Peyer's patch (tissue), 4 donors: ENCODE results near the gene APOL4. TPM values are rescaled to one million over a fixed set of nuclear protein-coding genes. Genes with fewer than 3 reads are reported as not detected.
"Not testable (repeated sequence)": the region's sequence is repeated elsewhere in the genome, so short reads cannot be mapped to it uniquely, and the experiment has no call there.

Experiments
- DNase-seq, 3 donors: peaks; one replicate each; pipeline ENCODE4 v3.0.0-alpha.2; 2017 to 2019
- H3K27ac ChIP-seq, 4 donors: fragments of 200-600 bp; sonication (generic); one replicate each; pipeline ENCODE4 v1.5.1; 2016 to 2019
- H3K27me3 ChIP-seq, 2 donors: fragments of 200-600 bp; sonication (generic); one replicate each; pipeline ENCODE4 v1.5.1; 2019
- H3K36me3 ChIP-seq, 3 donors: fragments of 200-600 bp; sonication (generic); one replicate each; pipeline ENCODE4 v1.5.1; 2016 to 2019
- H3K4me1 ChIP-seq, 4 donors: fragments of 200-600 bp; sonication (generic); one replicate each; pipeline ENCODE4 v1.5.1; 2016 to 2019
- H3K4me3 ChIP-seq, 4 donors: fragments of 200-600 bp; sonication (generic); 1 replicate in 3 of 4; 2 replicates in 1 of 4; pipeline ENCODE4 v1.5.1; 2016 to 2019; ENCODE audit warnings: mild to moderate bottlenecking in 1 of 4
- H3K9me3 ChIP-seq, 4 donors: fragments of 200-600 bp; sonication (generic); one replicate each; pipeline ENCODE4 v1.5.1; 2016 to 2019; ENCODE audit warnings: mild to moderate bottlenecking in 1 of 4
- CTCF ChIP-seq, 6 experiments: fragments of 450-650 bp in 4 of 6; fragments of 200-600 bp in 2 of 6; sonication (generic) in 1 of 6; IDR thresholded peaks; one replicate each; pipeline ENCODE4 v1.5.1; 2017 to 2019; ENCODE audit warnings: antibody characterized with exemption in 6 of 6, mild to moderate bottlenecking in 3 of 6, moderate library complexity in 1 of 6
- POLR2A ChIP-seq, 2 donors: fragments of 450-650 bp; IDR thresholded peaks; one replicate each; pipeline ENCODE4 v1.5.1; 2017; ENCODE audit warnings: antibody characterized with exemption in 2 of 2, mild to moderate bottlenecking in 2 of 2, moderate library complexity in 2 of 2
- total RNA-seq, 4 donors: library from RNA; depleted of rRNA; stranded (reverse); fragments of >200 nt; gene quantifications; one replicate each; pipeline ENCODE4 v1.1.0, GENCODE V29; 2016

The APOL4 gene
- total RNA-seq, 4 donors from 2014 or later, result 0.35 to 3.3 (median 2.5) TPM; not detected in 1

- Histone ChIP-seq H3K27ac (peak overlapping the region; percentile 87 to 92 (median 90)), H3K4me3 (peak overlapping the region in 2 of 4 donors; percentile 12 to 58), H3K36me3 (no peaks in the 10 kb centered on the region), H3K27me3 (no peaks in the 10 kb centered on the region), H3K4me1 (peaks cover 0 to 49% (median 34%) of the 10 kb centered on the region in 4 donors), H3K9me3 (no peaks in the 10 kb centered on the region)
- DNase-seq, result peak in 1 of 3 donors; percentile 69
- TF ChIP-seq CTCF (IDR thresholded peaks at IDR 0.05), result no peak
- peak in 1 of 2 donors; percentile 18 for TF ChIP-seq POLR2A (IDR thresholded peaks at IDR 0.05)
Observed at GRCh38 chr22:36155702-36156101, 45.9 kb downstream of the APOL4 start.

- DNase-seq, result no peak
- Histone ChIP-seq H3K27ac (peak overlapping the region in 3 of 4 donors; percentile 87 to 92 (median 90)), H3K36me3 (no peaks in the 10 kb centered on the region), H3K9me3 (no peaks in the 10 kb centered on the region), H3K4me1 (peaks cover 0 to 39% (median 29%) of the 10 kb centered on the region in 4 donors), H3K27me3 (no peaks in the 10 kb centered on the region), H3K4me3 (no peak overlapping the region)
- TF ChIP-seq POLR2A (IDR thresholded peaks at IDR 0.05) (no peak), CTCF (IDR thresholded peaks at IDR 0.05) (no peak)
Observed at GRCh38 chr22:36154423-36154945, 47.1 kb downstream of the APOL4 start.

DNA sequence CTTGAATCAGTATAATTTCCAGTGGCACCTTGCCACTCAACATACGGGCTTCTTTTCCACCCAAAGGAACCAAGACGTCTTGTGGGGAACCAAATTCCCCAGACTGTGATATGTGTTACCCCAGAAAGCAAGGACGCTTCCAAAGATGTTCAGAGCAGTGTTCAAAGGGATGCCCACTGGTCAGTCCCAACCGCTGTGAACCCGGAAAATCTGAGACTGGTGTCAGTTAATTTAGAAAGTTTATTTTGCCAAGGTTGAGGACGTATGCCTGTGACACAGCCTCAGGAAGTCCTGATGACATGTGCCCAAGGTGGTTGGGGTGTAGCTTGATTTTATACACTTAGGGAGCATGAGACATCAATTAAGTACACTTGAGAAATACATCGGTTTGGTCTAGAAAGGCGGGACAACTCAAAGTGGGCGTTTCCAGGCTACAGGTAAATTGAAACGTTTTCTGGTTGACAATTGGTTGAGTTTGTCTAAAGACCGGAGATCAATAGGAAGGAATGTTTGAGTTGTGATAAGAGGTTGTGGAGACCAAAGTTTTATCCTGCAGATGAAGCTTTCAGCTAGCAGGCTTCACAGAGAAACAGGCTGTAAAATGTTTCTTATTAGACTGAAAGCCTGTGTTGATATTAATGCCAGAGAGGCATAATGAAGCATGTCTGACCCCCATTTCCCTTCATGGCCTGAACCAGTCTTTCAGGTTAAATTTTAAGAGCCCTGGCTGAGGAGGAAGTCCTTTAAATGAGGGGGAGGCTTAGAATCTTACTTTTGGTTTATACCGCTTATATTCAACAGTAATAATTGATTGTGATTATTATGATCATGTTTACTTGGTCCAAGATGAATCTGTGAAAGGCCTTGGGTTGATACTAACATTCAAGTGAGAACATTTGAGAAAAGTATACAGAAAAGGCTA lies 47.8 kb downstream of the APOL4 start:
- Histone ChIP-seq H3K27me3 (no peaks in the 10 kb centered on the region), H3K9me3 (no peaks in the 10 kb centered on the region), H3K4me3 (no peak overlapping the region), H3K27ac (peak overlapping the region in 3 of 4 donors; percentile 87 to 92 (median 90)), H3K4me1 (peaks cover 0 to 37% (median 24%) of the 10 kb centered on the region in 4 donors), H3K36me3 (peaks cover 0 to 4% (median 0%) of the 10 kb centered on the region in 3 donors)
- TF ChIP-seq CTCF (IDR thresholded peaks at IDR 0.05), result no peak
- no peak for TF ChIP-seq POLR2A (IDR thresholded peaks at IDR 0.05)
- DNase-seq, result no peak

DNA sequence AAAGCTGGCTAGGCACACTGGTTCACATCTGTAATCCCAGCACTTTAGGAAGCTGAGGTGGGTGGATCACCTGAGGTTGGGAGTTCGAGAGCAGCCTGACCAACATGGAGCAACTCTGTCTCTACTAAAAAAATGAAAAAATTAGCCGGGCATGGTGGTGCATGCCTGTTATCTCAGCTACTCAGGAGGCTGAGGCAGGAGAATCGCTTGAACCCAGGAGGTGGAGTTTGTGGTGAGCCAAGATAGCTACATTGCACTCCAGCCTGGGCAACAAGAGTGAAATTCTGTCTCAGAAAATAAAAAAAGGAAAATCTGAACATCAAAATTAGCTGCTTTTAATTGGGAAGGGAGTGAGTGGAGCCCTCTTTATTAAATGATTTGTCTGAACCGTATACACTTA lies 48.8 kb downstream of the APOL4 start:
- H3K27me3 ChIP-seq, H3K27ac ChIP-seq, DNase-seq, H3K9me3 ChIP-seq, H3K4me3 ChIP-seq: not testable (repeated sequence)
- Histone ChIP-seq H3K4me1 (peaks cover 0 to 29% (median 16%) of the 10 kb centered on the region in 4 donors), H3K36me3 (peaks cover 0 to 11% (median 0%) of the 10 kb centered on the region in 3 donors)

GRCh38 chr22:36152088-36152487 lies 49.5 kb downstream of the APOL4 start:
- H3K36me3 ChIP-seq, result peaks cover 0 to 11% (median 0%) of the 10 kb centered on the region in 3 donors
- H3K9me3 ChIP-seq, result no peaks in the 10 kb centered on the region
- H3K27ac ChIP-seq, result no peak overlapping the region
- no peak overlapping the region for H3K4me3 ChIP-seq
- H3K4me1 ChIP-seq, result peaks cover 0 to 24% (median 12%) of the 10 kb centered on the region in 4 donors
- H3K27me3 ChIP-seq, result no peaks in the 10 kb centered on the region
- DNase-seq, result no peak
- TF ChIP-seq CTCF (IDR thresholded peaks at IDR 0.05), result no peak
- no peak for TF ChIP-seq POLR2A (IDR thresholded peaks at IDR 0.05)
